Endothelial cell of umbilical vein (primary cell): ENCODE results near the gene DHCR7. TPM values are rescaled to one million over a fixed set of nuclear protein-coding genes. Genes with fewer than 3 reads are reported as not detected.

ENCODE experiments used
- BruUV-seq: library from RNA; stranded (reverse); fragments of 400-500 nt; replicated peaks from 2 replicates; lab custom pipeline; 2021; lab: Mats Ljungman, UMichigan
- CTCF ChIA-PET: fragments of 300-600, 350-600 bp; sonication (Branson Sonifier 250); formaldehyde crosslinking; loops from one replicate; lab custom pipeline; 2021; ENCODE audit warnings: antibody characterized with exemption, inconsistent platforms; lab: Charles Lee
- POLR2A ChIA-PET: fragments of 300-600, 350-600 bp; sonication (Branson Sonifier 250); formaldehyde crosslinking; loops from one replicate; lab custom pipeline; 2021; ENCODE audit warnings: antibody characterized with exemption, inconsistent platforms; lab: Charles Lee
- DNase-seq: peaks from one replicate; pipeline ENCODE4 v3.0.0-alpha.2; 2011; ENCODE audit warnings: low read depth, low spot score
- FAIRE-seq: peaks from 2 replicates; lab custom pipeline; 2011; peaks lifted over from hg19 to GRCh38; lab: Jason Lieb, UNC
- H2AFZ ChIP-seq: 2 replicates; pipeline ENCODE4 v1.6.0; 2012; ENCODE audit warnings: low read depth, low read length, control low read depth, inconsistent platforms
- H3K27ac ChIP-seq: 2 replicates; pipeline ENCODE4 v1.5.1; 2011; ENCODE audit warnings: low read depth, mild to moderate bottlenecking, control low read depth, low read length, moderate library complexity; ENCODE audit not compliant: insufficient read depth
- H3K27me3 ChIP-seq, 2 experiments: 2 replicates each; pipeline versions ENCODE4 v1.6.0 to v1.6.1; 2011; ENCODE audit warnings: low read length in 2 of 2, mixed read lengths in 1 of 2; ENCODE audit not compliant: control insufficient read depth in 2 of 2, insufficient read depth in 2 of 2
- H3K36me3 ChIP-seq, 2 experiments: 2 replicates in 1 of 2; 3 replicates in 1 of 2; pipeline ENCODE4 v1.5.1; 2011; ENCODE audit warnings: low read length in 2 of 2, mild to moderate bottlenecking in 1 of 2, moderate library complexity in 1 of 2; ENCODE audit not compliant: control insufficient read depth in 2 of 2, insufficient read depth in 2 of 2; ENCODE audit errors: extremely low read depth in 1 of 2
- H3K4me1 ChIP-seq: 3 replicates; pipeline ENCODE4 v1.5.1; 2011; ENCODE audit warnings: mild to moderate bottlenecking, low read length; ENCODE audit not compliant: control insufficient read depth, insufficient read depth; ENCODE audit errors: extremely low read depth
- H3K4me2 ChIP-seq: 2 replicates; pipeline ENCODE4 v1.6.1; 2011; ENCODE audit warnings: low read length, control low read depth, mixed read lengths; ENCODE audit not compliant: insufficient read depth
- H3K4me3 ChIP-seq, 3 experiments: fragments of 200-600 bp in 1 of 3; sonication (generic), shearing (Covaris generic) in 1 of 3; replicated peaks in 1 of 3; 2 replicates each; pipeline ENCODE4 v1.5.1; 2011 to 2016; ENCODE audit warnings: control low read depth in 3 of 3, low read length in 3 of 3, mild to moderate bottlenecking in 2 of 3, inconsistent platforms in 1 of 3, low read depth in 1 of 3, moderate library complexity in 1 of 3; ENCODE audit not compliant: insufficient read depth in 1 of 3
- H3K79me2 ChIP-seq: 2 replicates; pipeline ENCODE4 v1.6.0; 2012; ENCODE audit warnings: low read length, inconsistent platforms; ENCODE audit not compliant: control insufficient read depth, insufficient read depth
- H3K9ac ChIP-seq: replicated peaks from 2 replicates; pipeline ENCODE3; 2011; ENCODE audit warnings: low read length, control low read depth; ENCODE audit not compliant: insufficient read depth; ENCODE audit errors: extremely low read depth
- H3K9me1 ChIP-seq: replicated peaks from 3 replicates; pipeline ENCODE4 v1.6.0; 2011; ENCODE audit warnings: mild to moderate bottlenecking, low read length; ENCODE audit not compliant: control insufficient read depth, insufficient read depth; ENCODE audit errors: extremely low read depth
- H3K9me3 ChIP-seq: replicated peaks from 2 replicates; pipeline ENCODE4 v1.5.1; 2012; ENCODE audit warnings: low read length, inconsistent platforms; ENCODE audit not compliant: control insufficient read depth, insufficient read depth
- H4K20me1 ChIP-seq: replicated peaks from 2 replicates; pipeline ENCODE3; 2011; ENCODE audit warnings: mild to moderate bottlenecking, low read length; ENCODE audit not compliant: control insufficient read depth, insufficient read depth; ENCODE audit errors: extremely low read depth
- EZH2 ChIP-seq: IDR thresholded peaks from 2 replicates; pipeline ENCODE4 v1.6.1; 2012; ENCODE audit warnings: borderline replicate concordance, low read depth, mild to moderate bottlenecking, moderate library complexity, low read length, inconsistent platforms; ENCODE audit not compliant: severe bottlenecking
- FOS ChIP-seq: IDR thresholded peaks from 2 replicates; pipeline ENCODE4 v1.6.1; 2011; ENCODE audit warnings: mild to moderate bottlenecking, low read length, moderate library complexity, borderline replicate concordance; ENCODE audit not compliant: insufficient read depth
- GATA2 ChIP-seq: IDR thresholded peaks from 2 replicates; pipeline ENCODE4 v1.7.0; 2011; ENCODE audit warnings: low read depth, mild to moderate bottlenecking, moderate library complexity, mixed read lengths, low read length; ENCODE audit not compliant: insufficient read length, insufficient read depth
- JUN ChIP-seq: IDR thresholded peaks from 2 replicates; pipeline ENCODE4 v1.6.1; 2011; ENCODE audit warnings: borderline replicate concordance, low read depth; ENCODE audit not compliant: insufficient read length, insufficient read depth
- MYC ChIP-seq: IDR thresholded peaks from one replicate; pipeline ENCODE4 v1.6.1; 2011; ENCODE audit warnings: mild to moderate bottlenecking, low read depth, low read length
- POLR2A ChIP-seq: IDR thresholded peaks from 2 replicates; pipeline ENCODE4 v1.6.1; 2012; ENCODE audit warnings: low read depth, mild to moderate bottlenecking, control low read depth, low read length
- POLR2AphosphoS5 ChIP-seq: IDR thresholded peaks from 2 replicates; pipeline ENCODE4 v1.6.1; 2012; ENCODE audit warnings: low read depth, mild to moderate bottlenecking, control low read depth, low read length, moderate library complexity; ENCODE audit not compliant: insufficient read depth
- dilution Hi-C: fragments of 300-500 bp; cut with MboI; formaldehyde crosslinking; loops from one replicate; pipeline ENCODE4 v1.15.0; 2019; ENCODE audit warnings: low sequenced_read_pairs; ENCODE audit not compliant: extremely low pct_ligation_motif_present
- intact Hi-C: fragments of 100-400 bp; cut with micrococcal nuclease; formaldehyde crosslinking; loops from one replicate; pipeline ENCODE4 v1.10.0; 2022
- polyA plus RNA-seq, 4 experiments: library from polyadenylated mRNA; depleted of rRNA in 3 of 4; stranded (reverse) in 3 of 4; unstranded in 1 of 4; fragments of >200 nt; gene quantifications; 2 replicates each; pipeline versions ENCODE4 v1.2.1 to v1.2.3, GENCODE V29; 2011 to 2012; ENCODE audit warnings: missing spikeins in 1 of 4
- total RNA-seq: library from RNA; stranded (reverse); gene quantifications from 2 replicates; pipeline ENCODE4 v1.2.3, GENCODE V29; 2021
- TF ChIP-seq, protein P1 (sequence below): IDR thresholded peaks from 2 replicates; pipeline ENCODE4 v1.6.1; 2011; ENCODE audit not compliant: insufficient read depth, insufficient read length
- TF ChIP-seq, protein P2 (sequence below), 2 donors: IDR thresholded peaks; 1 replicate in 1 of 2; 2 replicates in 1 of 2; pipeline ENCODE4 v1.5.1; 2011; ENCODE audit warnings: low read length in 2 of 2, mild to moderate bottlenecking in 2 of 2, moderate library complexity in 2 of 2, control low read depth in 1 of 2, inconsistent platforms in 1 of 2, low read depth in 1 of 2; ENCODE audit not compliant: insufficient read depth in 1 of 2; ENCODE audit errors: extremely low read depth in 1 of 2

The DHCR7 gene
- total and polyA plus RNA-seq, 2 donors (not counting 3 experiments of a cell fraction or from before 2014, with no cell fraction given) = 171 to 175 TPM

DNA sequence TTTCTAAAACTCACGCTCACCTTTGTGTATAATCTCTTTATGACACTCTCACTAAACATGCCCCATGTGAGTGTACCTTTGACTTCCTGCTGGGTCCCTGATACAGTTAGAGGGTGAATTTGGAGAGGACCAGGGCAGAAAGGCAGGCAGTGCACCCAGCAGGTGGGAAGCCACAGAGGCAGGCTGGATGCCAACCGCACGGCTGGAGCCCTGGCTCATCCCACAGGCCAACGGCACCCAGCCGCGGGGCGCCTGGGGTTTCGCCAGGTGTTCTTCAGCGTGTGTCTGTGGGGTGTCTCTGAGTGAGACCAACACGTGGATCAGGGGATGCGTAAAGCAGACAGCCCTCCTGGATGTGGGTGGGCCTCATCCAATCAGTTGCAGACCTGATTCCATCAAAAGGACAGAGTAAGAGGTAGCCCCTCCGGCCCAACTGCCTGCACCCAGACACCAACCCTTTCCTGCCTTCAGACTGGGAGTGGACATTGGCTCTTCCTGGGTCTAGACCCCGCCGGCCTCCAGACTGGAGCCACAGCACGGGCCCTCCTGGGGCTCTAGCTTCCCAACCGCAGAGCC, 51.6 kb downstream of the DHCR7 start:
- H3K27me3 ChIP-seq = no peaks in the 10 kb centered on the region
- no peaks in the 10 kb centered on the region for H3K36me3 ChIP-seq
- no peak for DNase-seq
- dilution Hi-C loops = no loop called here
- no peak overlapping the region for H2AFZ ChIP-seq
- FAIRE-seq = no peak
- no peaks in the 10 kb centered on the region for H3K9me3 ChIP-seq
- intact Hi-C loops = no loop called here
- H3K79me2 ChIP-seq = no peaks in the 10 kb centered on the region
- H3K4me1 ChIP-seq = no peaks in the 10 kb centered on the region
- no peak for TF ChIP-seq POLR2AphosphoS5
- no peak for TF ChIP-seq FOS
- TF ChIP-seq POLR2A = no peak
- TF ChIP-seq JUN = no peak
- TF ChIP-seq GATA2 = no peak
- TF ChIP-seq EZH2 = no peak
- TF ChIP-seq, protein P1, sequence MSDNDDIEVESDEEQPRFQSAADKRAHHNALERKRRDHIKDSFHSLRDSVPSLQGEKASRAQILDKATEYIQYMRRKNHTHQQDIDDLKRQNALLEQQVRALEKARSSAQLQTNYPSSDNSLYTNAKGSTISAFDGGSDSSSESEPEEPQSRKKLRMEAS = no peak
- H3K9me1 ChIP-seq = no peaks in the 10 kb centered on the region
- no TSS peak for BruUV-seq
- ChIA-PET POLR2A (no interaction called here), CTCF (no interaction called here)
- H4K20me1 ChIP-seq = no peaks in the 10 kb centered on the region
- no peak overlapping the region for H3K4me3 ChIP-seq
- no peak overlapping the region for H3K9ac ChIP-seq
- no peak overlapping the region for H3K4me2 ChIP-seq
- no peak overlapping the region for H3K27ac ChIP-seq

DNA sequence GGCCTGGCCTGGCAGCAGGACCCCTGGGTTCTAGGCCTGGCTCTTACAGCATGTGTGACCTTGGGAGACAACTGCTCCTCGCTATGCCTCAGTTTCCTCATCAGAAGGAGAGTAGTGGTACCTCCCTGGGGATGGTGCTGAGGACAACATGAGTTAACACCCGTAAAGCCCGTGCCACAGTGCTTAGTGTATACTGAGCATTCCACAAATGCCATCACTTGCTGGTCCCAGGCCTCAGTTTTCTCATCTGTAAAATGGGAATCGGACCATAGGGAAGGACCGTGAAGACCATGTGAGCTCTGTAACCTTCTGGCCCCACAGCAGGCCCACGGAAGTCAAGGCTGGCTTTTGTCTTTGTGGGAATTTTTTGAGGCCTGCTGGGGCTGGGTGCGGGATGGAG, 52.4 kb downstream of the DHCR7 start:
- H3K27me3 ChIP-seq = no peaks in the 10 kb centered on the region
- no peaks in the 10 kb centered on the region for H3K79me2 ChIP-seq
- no peak for DNase-seq
- H3K4me1 ChIP-seq = no peaks in the 10 kb centered on the region
- no peak for FAIRE-seq
- dilution Hi-C loops (no loop called here), intact Hi-C loops (no loop called here)
- ChIA-PET CTCF (no interaction called here), POLR2A (no interaction called here)
- no peaks in the 10 kb centered on the region for H3K9me3 ChIP-seq
- no peak overlapping the region for H3K4me3 ChIP-seq
- H3K27ac ChIP-seq = no peak overlapping the region
- H2AFZ ChIP-seq = no peak overlapping the region
- no peaks in the 10 kb centered on the region for H3K36me3 ChIP-seq
- no peaks in the 10 kb centered on the region for H3K9me1 ChIP-seq
- no TSS peak for BruUV-seq
- H3K4me2 ChIP-seq = no peak overlapping the region
- TF ChIP-seq, protein P1 = no peak
- TF ChIP-seq, protein P2, sequence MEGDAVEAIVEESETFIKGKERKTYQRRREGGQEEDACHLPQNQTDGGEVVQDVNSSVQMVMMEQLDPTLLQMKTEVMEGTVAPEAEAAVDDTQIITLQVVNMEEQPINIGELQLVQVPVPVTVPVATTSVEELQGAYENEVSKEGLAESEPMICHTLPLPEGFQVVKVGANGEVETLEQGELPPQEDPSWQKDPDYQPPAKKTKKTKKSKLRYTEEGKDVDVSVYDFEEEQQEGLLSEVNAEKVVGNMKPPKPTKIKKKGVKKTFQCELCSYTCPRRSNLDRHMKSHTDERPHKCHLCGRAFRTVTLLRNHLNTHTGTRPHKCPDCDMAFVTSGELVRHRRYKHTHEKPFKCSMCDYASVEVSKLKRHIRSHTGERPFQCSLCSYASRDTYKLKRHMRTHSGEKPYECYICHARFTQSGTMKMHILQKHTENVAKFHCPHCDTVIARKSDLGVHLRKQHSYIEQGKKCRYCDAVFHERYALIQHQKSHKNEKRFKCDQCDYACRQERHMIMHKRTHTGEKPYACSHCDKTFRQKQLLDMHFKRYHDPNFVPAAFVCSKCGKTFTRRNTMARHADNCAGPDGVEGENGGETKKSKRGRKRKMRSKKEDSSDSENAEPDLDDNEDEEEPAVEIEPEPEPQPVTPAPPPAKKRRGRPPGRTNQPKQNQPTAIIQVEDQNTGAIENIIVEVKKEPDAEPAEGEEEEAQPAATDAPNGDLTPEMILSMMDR (IDR thresholded peaks at IDR 0.05; ENCODE audit: extremely low read depth in 1 of 2, insufficient read depth in 1 of 2, low read depth in 1 of 2, low read length in 2 of 2) = no peak
- TF ChIP-seq EZH2 (no peak), POLR2AphosphoS5 (no peak), MYC (no peak), FOS (no peak), POLR2A (no peak), GATA2 (no peak), JUN (no peak)
- no peaks in the 10 kb centered on the region for H4K20me1 ChIP-seq
- H3K9ac ChIP-seq = no peak overlapping the region
